Calu3 (cell line): ENCODE measurements around the gene KCNT2. TPM values are rescaled to one million over a fixed set of nuclear protein-coding genes. Genes with fewer than 3 reads are reported as not detected.
A peak's percentile ranks its signal among the peaks of the same experiment; 100 is the strongest.

ENCODE experiments used
- BruUV-seq: library from RNA; stranded (reverse); fragments of 400-500 nt; replicated peaks from 2 replicates; lab custom pipeline; 2021; lab: Mats Ljungman, UMichigan
- CTCF ChIA-PET: fragments of 300-600 bp; sonication (Branson Sonifier 250); formaldehyde crosslinking; loops from one replicate; lab custom pipeline; 2022; ENCODE audit warnings: antibody characterized with exemption; lab: Charles Lee
- DNase-seq: peaks from one replicate; pipeline ENCODE4 v3.0.0; 2022
- H3K27ac Mint-ChIP-seq: one replicate; pipeline ENCODE4 v1.8.0; 2022; ENCODE audit warnings: mixed read lengths; ENCODE audit not compliant: unreplicated experiment
- H3K27me3 Mint-ChIP-seq: one replicate; pipeline ENCODE4 v1.8.0; 2022; ENCODE audit warnings: mixed read lengths; ENCODE audit not compliant: unreplicated experiment
- H3K36me3 Mint-ChIP-seq: one replicate; pipeline ENCODE4 v1.8.0; 2022; ENCODE audit warnings: mild to moderate bottlenecking, moderate library complexity, mixed read lengths; ENCODE audit not compliant: insufficient read depth, unreplicated experiment
- H3K4me1 Mint-ChIP-seq: one replicate; pipeline ENCODE4 v1.8.0; 2022; ENCODE audit warnings: mild to moderate bottlenecking, low read depth, mixed read lengths; ENCODE audit not compliant: unreplicated experiment
- H3K4me3 Mint-ChIP-seq: one replicate; pipeline ENCODE4 v1.8.0; 2022; ENCODE audit warnings: mild to moderate bottlenecking, low read depth, moderate library complexity, mixed read lengths; ENCODE audit not compliant: unreplicated experiment
- H3K9me3 Mint-ChIP-seq: one replicate; pipeline ENCODE4 v1.8.0; 2022; ENCODE audit warnings: low read depth, mixed read lengths; ENCODE audit not compliant: unreplicated experiment
- intact Hi-C: fragments of 100-400 bp; cut with micrococcal nuclease; formaldehyde crosslinking; loops from one replicate; pipeline ENCODE4 v1.10.0; 2022; ENCODE audit not compliant: unreplicated experiment
- total RNA-seq: library from RNA; stranded (reverse); gene quantifications from 2 replicates; pipeline ENCODE4 v1.2.3, GENCODE V29; 2022
- TF ChIP-seq, protein P1 (sequence below): fragments of 200-600 bp; IDR thresholded peaks from one replicate; pipeline ENCODE4 v1.8.0; 2022; ENCODE audit warnings: antibody characterized with exemption; ENCODE audit not compliant: unreplicated experiment

Gene KCNT2
- total RNA-seq, 1 experiment from 2014 or later: 3.3 TPM

DNA sequence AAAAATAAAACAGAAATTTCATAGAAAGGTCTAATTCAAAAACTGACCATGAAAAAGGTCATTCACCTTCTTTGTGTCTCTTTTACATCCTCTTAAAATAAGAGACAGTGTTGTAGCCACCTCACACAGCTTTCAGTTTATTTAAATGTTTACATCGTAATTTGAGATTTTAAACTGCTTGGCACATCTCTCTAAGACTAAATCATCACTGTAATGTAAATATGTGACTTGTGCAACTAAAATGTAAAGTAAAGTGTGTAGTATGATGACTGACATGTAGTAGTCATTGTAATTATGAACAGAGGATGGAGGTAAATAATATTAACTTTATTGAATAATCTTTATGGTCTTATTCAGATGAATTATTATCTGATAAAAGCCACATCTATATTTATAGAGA is 283.9 kb downstream of the KCNT2 start:
- Mint-ChIP-seq H3K4me1 (no peaks in the 10 kb centered on the region), H3K27me3 (no peaks in the 10 kb centered on the region), H3K36me3 (no peaks in the 10 kb centered on the region), H3K4me3 (no peak overlapping the region), H3K9me3 (no peaks in the 10 kb centered on the region), H3K27ac (no peak overlapping the region)
- TF ChIP-seq, protein P1, sequence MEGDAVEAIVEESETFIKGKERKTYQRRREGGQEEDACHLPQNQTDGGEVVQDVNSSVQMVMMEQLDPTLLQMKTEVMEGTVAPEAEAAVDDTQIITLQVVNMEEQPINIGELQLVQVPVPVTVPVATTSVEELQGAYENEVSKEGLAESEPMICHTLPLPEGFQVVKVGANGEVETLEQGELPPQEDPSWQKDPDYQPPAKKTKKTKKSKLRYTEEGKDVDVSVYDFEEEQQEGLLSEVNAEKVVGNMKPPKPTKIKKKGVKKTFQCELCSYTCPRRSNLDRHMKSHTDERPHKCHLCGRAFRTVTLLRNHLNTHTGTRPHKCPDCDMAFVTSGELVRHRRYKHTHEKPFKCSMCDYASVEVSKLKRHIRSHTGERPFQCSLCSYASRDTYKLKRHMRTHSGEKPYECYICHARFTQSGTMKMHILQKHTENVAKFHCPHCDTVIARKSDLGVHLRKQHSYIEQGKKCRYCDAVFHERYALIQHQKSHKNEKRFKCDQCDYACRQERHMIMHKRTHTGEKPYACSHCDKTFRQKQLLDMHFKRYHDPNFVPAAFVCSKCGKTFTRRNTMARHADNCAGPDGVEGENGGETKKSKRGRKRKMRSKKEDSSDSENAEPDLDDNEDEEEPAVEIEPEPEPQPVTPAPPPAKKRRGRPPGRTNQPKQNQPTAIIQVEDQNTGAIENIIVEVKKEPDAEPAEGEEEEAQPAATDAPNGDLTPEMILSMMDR: no peak
- CTCF ChIA-PET: interaction anchor here (0.6 to 0.7 kb wide), 2 partner anchors 10 to 31 kb away, joined by 3 read pairs; no protein-coding TSS in a partner anchor
- no TSS peak for BruUV-seq
- no peak for DNase-seq
- intact Hi-C loops: no loop called here

DNA sequence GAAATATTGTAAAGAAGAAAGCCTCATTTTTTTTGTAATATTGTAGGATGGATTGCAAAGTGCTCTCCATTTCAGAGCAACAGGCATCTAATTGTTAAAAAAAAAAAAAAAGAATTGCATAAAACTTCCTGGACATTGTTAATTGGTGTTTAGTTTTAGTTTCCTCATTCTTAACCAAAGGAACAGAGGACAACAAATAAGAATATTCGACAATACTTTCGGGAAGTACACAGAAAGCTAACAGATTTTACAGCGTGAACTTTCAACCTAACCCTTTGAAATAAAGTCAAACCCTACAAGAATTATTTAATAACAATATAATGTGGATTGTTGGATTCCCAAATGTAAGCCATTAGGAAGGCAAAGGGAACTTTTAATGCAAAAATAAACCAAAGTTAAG is 284.4 kb downstream of the KCNT2 start:
- CTCF ChIA-PET: interaction anchor here (0.7 kb wide), 1 partner anchor 32 kb away, joined by 3 read pairs; no protein-coding TSS in a partner anchor
- no TSS peak for BruUV-seq
- no peak for DNase-seq
- Mint-ChIP-seq H3K27ac (no peak overlapping the region), H3K36me3 (no peaks in the 10 kb centered on the region), H3K4me3 (no peak overlapping the region), H3K9me3 (no peaks in the 10 kb centered on the region), H3K4me1 (no peaks in the 10 kb centered on the region), H3K27me3 (no peaks in the 10 kb centered on the region)
- TF ChIP-seq, protein P1: no peak
- intact Hi-C loops: no loop called here

GRCh38 chr1:196319301-196319700 is 288.9 kb downstream of the KCNT2 start:
- no peaks in the 10 kb centered on the region for H3K9me3 Mint-ChIP-seq
- intact Hi-C loops: no loop called here
- no peaks in the 10 kb centered on the region for H3K4me1 Mint-ChIP-seq
- CTCF ChIA-PET: no interaction called here
- BruUV-seq: no TSS peak
- H3K27me3 Mint-ChIP-seq: no peaks in the 10 kb centered on the region
- TF ChIP-seq, protein P1: no peak
- H3K4me3 Mint-ChIP-seq: no peak overlapping the region
- H3K27ac Mint-ChIP-seq: no peak overlapping the region
- no peaks in the 10 kb centered on the region for H3K36me3 Mint-ChIP-seq
- no peak for DNase-seq

GRCh38 chr1:196317535-196318522 is 290.4 kb downstream of the KCNT2 start:
- TF ChIP-seq, protein P1: peak; percentile 47
- H3K27ac Mint-ChIP-seq: no peak overlapping the region
- H3K36me3 Mint-ChIP-seq: no peaks in the 10 kb centered on the region
- BruUV-seq: no TSS peak
- H3K9me3 Mint-ChIP-seq: no peaks in the 10 kb centered on the region
- no peaks in the 10 kb centered on the region for H3K27me3 Mint-ChIP-seq
- intact Hi-C loops: no loop called here
- peak; percentile 29 for DNase-seq
- CTCF ChIA-PET: no interaction called here
- H3K4me3 Mint-ChIP-seq: no peak overlapping the region
- H3K4me1 Mint-ChIP-seq: no peaks in the 10 kb centered on the region
